DOHH2 (cell line): ENCODE results near the gene C3orf49.

Source experiments
- H3F3A ChIP-seq: fragments of 200-600 bp; sonication (generic), shearing (Covaris generic); 2 replicates; pipeline ENCODE4 v1.6.0; 2016; ENCODE audit warnings: antibody characterized with exemption, mild to moderate bottlenecking; ENCODE audit not compliant: control insufficient read depth, insufficient read depth
- H3K27ac ChIP-seq: fragments of 200-600 bp; sonication (generic); 2 replicates; pipeline ENCODE4 v1.5.1; 2014; ENCODE audit warnings: low read depth, mild to moderate bottlenecking, low read length, moderate library complexity
- H3K27me3 ChIP-seq: fragments of 200-600 bp; sonication (generic); 2 replicates; pipeline ENCODE4 v1.6.1; 2014; ENCODE audit warnings: mild to moderate bottlenecking, low read length, mixed read lengths; ENCODE audit not compliant: control insufficient read depth
- H3K36me3 ChIP-seq: fragments of 200-600 bp; sonication (generic); 2 replicates; pipeline ENCODE4 v1.6.1; 2014; ENCODE audit warnings: mild to moderate bottlenecking, low read length, moderate library complexity, mixed read lengths; ENCODE audit not compliant: control insufficient read depth
- H3K4me1 ChIP-seq: fragments of 200-600 bp; sonication (generic); 2 replicates; pipeline ENCODE4 v1.6.1; 2014; ENCODE audit warnings: mild to moderate bottlenecking, low read length, mixed read lengths; ENCODE audit not compliant: control insufficient read depth
- H3K4me2 ChIP-seq: fragments of 200-600 bp; sonication (generic); 2 replicates; pipeline ENCODE4 v1.6.0; 2014; ENCODE audit warnings: mild to moderate bottlenecking, low read length, moderate library complexity
- H3K4me3 ChIP-seq: fragments of 200-600 bp; sonication (generic); 2 replicates; pipeline ENCODE4 v1.5.1; 2014; ENCODE audit warnings: mild to moderate bottlenecking, low read length, mixed read lengths
- H3K79me2 ChIP-seq: fragments of 200-600 bp; sonication (generic); 2 replicates; pipeline ENCODE4 v1.6.1; 2014; ENCODE audit warnings: mild to moderate bottlenecking, low read length, mixed read lengths; ENCODE audit not compliant: control insufficient read depth
- H3K9me2 ChIP-seq: fragments of 200-600 bp; sonication (generic); replicated peaks from 2 replicates; pipeline ENCODE4 v1.6.1; 2014; ENCODE audit warnings: mild to moderate bottlenecking, low read length, mixed read lengths; ENCODE audit not compliant: control insufficient read depth
- H3K9me3 ChIP-seq: fragments of 200-600 bp; sonication (generic); 2 replicates; pipeline ENCODE4 v1.6.1; 2014; ENCODE audit warnings: antibody characterized with exemption, low read length, mixed read lengths; ENCODE audit not compliant: control insufficient read depth, insufficient read depth
- H4K20me1 ChIP-seq: fragments of 200-600 bp; sonication (generic); 2 replicates; pipeline ENCODE4 v1.6.0; 2014; ENCODE audit warnings: low read depth, mild to moderate bottlenecking, antibody characterized with exemption, low read length, moderate library complexity; ENCODE audit not compliant: control insufficient read depth, insufficient read depth
- CTCF ChIP-seq: fragments of 200-600 bp; sonication (generic); IDR thresholded peaks from one replicate; pipeline ENCODE4 v1.5.1; 2014; ENCODE audit warnings: antibody characterized with exemption, mild to moderate bottlenecking, low read depth, low read length; ENCODE audit not compliant: poor library complexity, severe bottlenecking
- EZH2phosphoT487 ChIP-seq: fragments of 200-600 bp; sonication (generic); IDR thresholded peaks from 2 replicates; pipeline ENCODE4 v1.6.1; 2017; ENCODE audit warnings: borderline replicate concordance, mild to moderate bottlenecking, antibody characterized with exemption, low read length, moderate library complexity, mixed read lengths

C3orf49 gene

DNA sequence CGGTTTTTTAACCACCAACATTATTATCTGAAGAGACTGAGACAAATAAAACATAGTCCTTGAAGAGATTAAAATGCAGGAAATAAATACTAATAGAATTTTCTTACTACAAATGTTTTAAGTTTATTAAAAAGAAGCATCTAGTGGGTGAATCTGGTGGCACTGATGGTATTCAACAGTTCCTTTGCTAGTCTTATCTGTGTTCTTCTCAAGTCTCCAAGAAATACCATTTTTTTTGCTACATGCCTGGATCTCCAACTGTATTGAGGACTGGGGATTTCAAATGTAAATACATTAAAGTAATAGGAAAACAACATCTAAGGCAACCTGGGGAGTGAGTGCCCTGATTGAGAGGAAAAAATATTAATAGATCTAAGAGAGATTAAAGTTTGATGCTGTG, 22.6 kb downstream of the C3orf49 start:
- Histone ChIP-seq H4K20me1 (no peaks in the 10 kb centered on the region), H3K79me2 (peaks cover 58% of the 10 kb centered on the region)

DNA sequence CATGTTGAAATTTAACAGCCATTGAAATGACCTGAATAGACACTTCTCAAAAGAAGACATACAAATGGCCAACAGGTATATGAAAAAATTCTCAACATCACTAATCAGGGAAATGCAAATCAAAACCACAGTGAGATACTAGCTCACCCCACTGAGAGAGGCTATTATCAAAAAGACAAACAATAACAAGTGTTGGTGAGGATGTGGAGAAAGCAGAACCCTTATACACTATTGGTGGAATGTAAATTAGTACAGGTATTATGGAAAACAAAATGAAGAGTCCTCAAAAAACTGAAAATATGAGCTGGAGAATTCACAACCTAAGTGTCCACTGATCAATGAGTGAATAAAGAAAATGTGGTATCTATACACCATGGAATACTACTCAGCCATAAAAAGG, 23.0 kb downstream of the C3orf49 start:
- H3K9me2 ChIP-seq, result no peaks in the 10 kb centered on the region
- no peaks in the 10 kb centered on the region for H3K27me3 ChIP-seq
- peaks cover 22% of the 10 kb centered on the region for H3K36me3 ChIP-seq
- H3K27ac ChIP-seq, result no peak overlapping the region
- H3K4me1 ChIP-seq, result no peaks in the 10 kb centered on the region
- H4K20me1 ChIP-seq, result no peaks in the 10 kb centered on the region
- TF ChIP-seq EZH2phosphoT487, result no peak
- TF ChIP-seq CTCF, result no peak
- H3F3A ChIP-seq, result 0 out of 2 replicates have a peak, but pooled peaks cover 4% of the 10 kb centered on the region
- no peak overlapping the region for H3K4me3 ChIP-seq
- no peaks in the 10 kb centered on the region for H3K9me3 ChIP-seq
- peaks cover 62% of the 10 kb centered on the region for H3K79me2 ChIP-seq
- H3K4me2 ChIP-seq, result no peak overlapping the region

More for the DNA sequence above, 22.6 kb downstream of the C3orf49 start:
- Histone ChIP-seq H3K4me3 (no peak overlapping the region), H3K27me3 (no peaks in the 10 kb centered on the region), H3K27ac (no peak overlapping the region), H3F3A (0 out of 2 replicates have a peak, but pooled peaks cover 4% of the 10 kb centered on the region), H3K9me3 (no peaks in the 10 kb centered on the region), H3K36me3 (peaks cover 25% of the 10 kb centered on the region), H3K4me1 (no peaks in the 10 kb centered on the region), H3K4me2 (no peak overlapping the region), H3K9me2 (no peaks in the 10 kb centered on the region)
- TF ChIP-seq CTCF, result no peak
- no peak for TF ChIP-seq EZH2phosphoT487

GRCh38 chr3:63845215-63845614, 26.1 kb downstream of the C3orf49 start:
- H3K27ac ChIP-seq, result no peak overlapping the region
- no peaks in the 10 kb centered on the region for H3K27me3 ChIP-seq
- H3F3A ChIP-seq, result no peaks in the 10 kb centered on the region
- H3K79me2 ChIP-seq, result peaks cover 82% of the 10 kb centered on the region
- H3K36me3 ChIP-seq, result peaks cover 19% of the 10 kb centered on the region
- H3K9me3 ChIP-seq, result no peaks in the 10 kb centered on the region
- no peaks in the 10 kb centered on the region for H4K20me1 ChIP-seq
- H3K4me3 ChIP-seq, result no peak overlapping the region
- H3K9me2 ChIP-seq, result no peaks in the 10 kb centered on the region
- no peaks in the 10 kb centered on the region for H3K4me1 ChIP-seq
- TF ChIP-seq EZH2phosphoT487, result no peak
- no peak for TF ChIP-seq CTCF
- H3K4me2 ChIP-seq, result no peak overlapping the region
